ENCODE measurements around the gene ARMC9. TPM values are rescaled to one million over a fixed set of nuclear protein-coding genes. Genes with fewer than 3 reads are reported as not detected.

The ARMC9 gene
- total and polyA plus RNA-seq, 9 donors: 16.7 to 33.5 (median 29.3) TPM

DNA sequence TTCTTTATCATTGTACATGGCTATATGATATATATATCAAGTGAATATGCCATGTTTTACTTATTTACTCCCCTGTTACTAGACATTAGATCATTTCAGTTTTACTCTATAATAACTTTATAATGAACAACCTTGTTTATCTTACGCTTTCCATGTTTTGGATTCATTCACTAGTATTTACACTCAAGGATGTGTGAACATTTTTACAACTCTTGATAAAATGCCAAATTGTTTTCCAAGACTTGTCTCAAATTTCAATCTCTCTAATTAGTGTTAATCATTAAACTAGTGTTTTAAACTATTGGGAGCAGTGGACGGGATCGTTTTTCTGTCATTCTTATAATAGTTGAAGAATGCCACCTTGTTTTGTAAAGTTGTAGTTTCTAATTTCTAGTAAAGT is 145.6 kb downstream of the ARMC9 start:
- no peaks in the 10 kb centered on the region for H3K36me3 ChIP-seq
- TF ChIP-seq EP300 (IDR thresholded peaks at IDR 0.05) (no peak), POLR2A (IDR thresholded peaks at IDR 0.05) (no peak)
- TF ChIP-seq, protein P1, sequence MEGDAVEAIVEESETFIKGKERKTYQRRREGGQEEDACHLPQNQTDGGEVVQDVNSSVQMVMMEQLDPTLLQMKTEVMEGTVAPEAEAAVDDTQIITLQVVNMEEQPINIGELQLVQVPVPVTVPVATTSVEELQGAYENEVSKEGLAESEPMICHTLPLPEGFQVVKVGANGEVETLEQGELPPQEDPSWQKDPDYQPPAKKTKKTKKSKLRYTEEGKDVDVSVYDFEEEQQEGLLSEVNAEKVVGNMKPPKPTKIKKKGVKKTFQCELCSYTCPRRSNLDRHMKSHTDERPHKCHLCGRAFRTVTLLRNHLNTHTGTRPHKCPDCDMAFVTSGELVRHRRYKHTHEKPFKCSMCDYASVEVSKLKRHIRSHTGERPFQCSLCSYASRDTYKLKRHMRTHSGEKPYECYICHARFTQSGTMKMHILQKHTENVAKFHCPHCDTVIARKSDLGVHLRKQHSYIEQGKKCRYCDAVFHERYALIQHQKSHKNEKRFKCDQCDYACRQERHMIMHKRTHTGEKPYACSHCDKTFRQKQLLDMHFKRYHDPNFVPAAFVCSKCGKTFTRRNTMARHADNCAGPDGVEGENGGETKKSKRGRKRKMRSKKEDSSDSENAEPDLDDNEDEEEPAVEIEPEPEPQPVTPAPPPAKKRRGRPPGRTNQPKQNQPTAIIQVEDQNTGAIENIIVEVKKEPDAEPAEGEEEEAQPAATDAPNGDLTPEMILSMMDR (IDR thresholded peaks at IDR 0.05): no peak

DNA sequence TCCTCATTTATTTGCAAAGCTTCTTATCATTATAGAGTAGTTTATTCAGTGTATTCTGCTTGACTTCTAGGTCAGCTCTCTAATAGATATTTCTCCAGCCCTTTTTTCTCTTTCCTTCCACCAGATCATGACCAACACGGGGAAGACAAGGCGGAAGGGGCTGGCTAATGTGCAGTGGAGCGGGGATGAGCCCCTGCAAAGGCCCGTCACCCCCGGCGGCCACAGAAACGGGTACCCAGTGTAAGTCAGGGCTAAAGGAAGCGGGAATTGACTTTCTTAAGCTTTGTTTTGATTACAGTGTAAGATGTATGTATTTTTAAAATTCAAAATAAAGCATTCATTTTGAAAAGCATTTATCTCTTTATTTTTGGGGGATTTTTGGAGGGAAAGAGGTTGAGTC is 146.4 kb downstream of the ARMC9 start:
- DNase-seq: no peak
- TF ChIP-seq EP300 (IDR thresholded peaks at IDR 0.05) (no peak), POLR2A (IDR thresholded peaks at IDR 0.05) (no peak)
- TF ChIP-seq, protein P1 (IDR thresholded peaks at IDR 0.05): no peak
- Histone ChIP-seq H3K4me1 (ENCODE audit: insufficient read depth) (no peaks in the 10 kb centered on the region), H3K27me3 (no peaks in the 10 kb centered on the region), H3K4me3 (no peak overlapping the region), H3K27ac (no peak overlapping the region), H3K9me3 (no peaks in the 10 kb centered on the region), H3K36me3 (no peaks in the 10 kb centered on the region)
- WGBS, 3 donors: 91 to 92% (median 91%) methylated on average over 8 of the region's 8 CpGs
- intact Hi-C loops (cut with DNase I): no loop called here

More for the DNA sequence above, 145.6 kb downstream of the ARMC9 start:
- no peaks in the 10 kb centered on the region for H3K4me1 ChIP-seq (ENCODE audit: insufficient read depth)
- no peak overlapping the region for H3K27ac ChIP-seq
- no peaks in the 10 kb centered on the region for H3K27me3 ChIP-seq
- DNase-seq: no peak
- intact Hi-C loops (cut with DNase I): no loop called here
- H3K9me3 ChIP-seq: no peaks in the 10 kb centered on the region
- no peak overlapping the region for H3K4me3 ChIP-seq
- WGBS, 3 donors: 42 to 79% (median 56%) methylated on average over 3 of the region's 3 CpGs

DNA sequence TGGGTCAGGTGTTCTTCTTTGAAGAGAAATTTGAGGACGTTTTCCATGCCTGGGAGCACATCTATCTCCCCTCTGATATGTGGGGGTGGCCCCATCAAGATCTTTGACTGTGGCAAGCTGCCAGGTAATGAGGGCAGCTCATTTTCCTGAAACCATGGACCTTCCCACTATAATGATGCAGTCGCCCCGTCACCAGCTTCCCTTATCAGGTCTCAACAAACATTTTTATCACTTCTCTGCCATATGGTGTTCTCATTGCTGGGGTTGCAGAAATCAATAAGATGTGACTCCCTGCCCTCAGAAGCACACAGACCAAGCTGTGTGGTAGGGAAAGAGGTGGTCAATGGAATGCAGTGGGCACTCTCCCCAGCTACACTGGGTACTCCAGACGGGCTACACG is 148.7 kb downstream of the ARMC9 start:
- no peaks in the 10 kb centered on the region for H3K36me3 ChIP-seq
- intact Hi-C loops (cut with DNase I): no loop called here
- TF ChIP-seq, protein P1 (IDR thresholded peaks at IDR 0.05): no peak
- no peak for TF ChIP-seq EP300 (IDR thresholded peaks at IDR 0.05)
- no peak for TF ChIP-seq POLR2A (IDR thresholded peaks at IDR 0.05)
- H3K27me3 ChIP-seq: no peaks in the 10 kb centered on the region
- H3K27ac ChIP-seq: no peak overlapping the region
- DNase-seq: no peak
- H3K4me1 ChIP-seq (ENCODE audit: insufficient read depth): no peaks in the 10 kb centered on the region
- H3K4me3 ChIP-seq: no peak overlapping the region
- 81 to 83% (median 83%) methylated on average over 5 of the region's 5 CpGs for WGBS, 3 donors
- H3K9me3 ChIP-seq: no peaks in the 10 kb centered on the region

DNA sequence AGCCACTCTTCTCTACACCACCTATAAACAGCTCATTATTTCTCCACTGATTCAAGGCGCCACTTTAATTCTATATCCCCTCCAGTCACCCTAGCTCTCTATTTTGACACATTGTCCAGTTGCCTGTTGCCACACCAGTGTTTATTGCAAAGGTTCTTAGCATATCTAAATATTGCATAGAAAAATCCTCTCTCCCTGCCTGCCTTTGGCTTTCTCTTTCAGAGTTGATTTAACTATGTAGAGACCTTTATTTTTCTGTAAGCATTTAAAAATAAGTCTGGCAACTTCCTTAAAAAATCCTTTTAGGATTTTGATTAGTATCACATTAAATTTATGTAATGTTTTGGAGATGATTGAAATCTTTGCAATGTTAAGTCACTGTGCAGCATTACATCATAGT is 149.2 kb downstream of the ARMC9 start:
- intact Hi-C loops (cut with DNase I): no loop called here
- Histone ChIP-seq H3K27me3 (no peaks in the 10 kb centered on the region), H3K4me3 (no peak overlapping the region), H3K4me1 (ENCODE audit: insufficient read depth) (no peaks in the 10 kb centered on the region), H3K9me3 (no peaks in the 10 kb centered on the region), H3K36me3 (no peaks in the 10 kb centered on the region), H3K27ac (no peak overlapping the region)
- TF ChIP-seq POLR2A (IDR thresholded peaks at IDR 0.05): no peak
- TF ChIP-seq EP300 (IDR thresholded peaks at IDR 0.05): no peak
- TF ChIP-seq, protein P1 (IDR thresholded peaks at IDR 0.05): no peak
- 97 to 100% (median 98%) methylated on average over 1 of the region's 1 CpG for WGBS, 3 donors
- DNase-seq: no peak

Data from ovary (tissue), 9 donors.